WTC11 (cell line): Measurements from ENCODE around the gene RHOF. TPM values are rescaled to one million over a fixed set of nuclear protein-coding genes. Genes with fewer than 3 reads are reported as not detected.

Experiments
- ATAC-seq: fragments of 200-7000 bp; cut with Tn5 transposase; 2 replicates; pipeline ENCODE4 v1.10.0; 2021; ENCODE audit warnings: mild to moderate bottlenecking, moderate library complexity
- CTCF ChIA-PET: fragments of 300-600 bp; sonication (Branson Sonifier 250); formaldehyde crosslinking; loops from one replicate; lab custom pipeline; 2021; ENCODE audit warnings: antibody characterized with exemption; lab: Charles Lee
- POLR2A ChIA-PET: fragments of 350-600 bp; sonication (Branson Sonifier 250); formaldehyde crosslinking; loops from one replicate; lab custom pipeline; 2021; ENCODE audit warnings: antibody characterized with exemption; lab: Charles Lee
- DNase-seq: peaks from one replicate; pipeline ENCODE4 v3.0.0; 2021; ENCODE audit warnings: low spot score
- H3K27ac Mint-ChIP-seq: 2 replicates; pipeline ENCODE4 v1.8.0; 2021; ENCODE audit warnings: mixed read lengths
- H3K27me3 Mint-ChIP-seq: 2 replicates; pipeline ENCODE4 v1.8.0; 2021; ENCODE audit warnings: low read depth, mild to moderate bottlenecking, moderate library complexity, mixed read lengths
- H3K36me3 Mint-ChIP-seq: 2 replicates; pipeline ENCODE4 v1.8.0; 2021; ENCODE audit warnings: mixed read lengths
- H3K4me1 Mint-ChIP-seq: 2 replicates; pipeline ENCODE4 v1.8.0; 2022; ENCODE audit warnings: mixed read lengths
- H3K4me3 Mint-ChIP-seq: 2 replicates; pipeline ENCODE4 v1.8.0; 2021; ENCODE audit warnings: mild to moderate bottlenecking, moderate library complexity, mixed read lengths
- H3K9me3 Mint-ChIP-seq: 2 replicates; pipeline ENCODE4 v1.8.0; 2021; ENCODE audit warnings: mixed read lengths
- ATF2 ChIP-seq: sonication (generic); formaldehyde crosslinking; IDR thresholded peaks from 2 replicates; pipeline ENCODE4 v1.8.1; 2022; ENCODE audit warnings: low read depth, missing genetic modification reagents, borderline replicate concordance
- ATF6 ChIP-seq: sonication (generic); formaldehyde crosslinking; IDR thresholded peaks from 2 replicates; pipeline ENCODE4 v1.8.1; 2023; ENCODE audit warnings: mild to moderate bottlenecking, missing genetic modification reagents
- CDX4 ChIP-seq: fragments of 250-450 bp; sonication (Bioruptor Pico); IDR thresholded peaks from 2 replicates; pipeline ENCODE4 v1.9.0; 2021; ENCODE audit warnings: moderate library complexity, mild to moderate bottlenecking, inconsistent platforms, borderline replicate concordance
- IRF2 ChIP-seq: sonication (generic); formaldehyde crosslinking; IDR thresholded peaks from 2 replicates; pipeline ENCODE4 v1.8.0; 2022; ENCODE audit warnings: low read depth, missing genetic modification reagents, borderline replicate concordance
- MXD4 ChIP-seq: fragments of 250-450 bp; sonication (Bioruptor Pico); IDR thresholded peaks from 2 replicates; pipeline ENCODE4 v1.8.0; 2021; ENCODE audit warnings: mild to moderate bottlenecking, moderate library complexity, borderline replicate concordance
- NFATC4 ChIP-seq: fragments of 250-450 bp; sonication (Bioruptor Pico); IDR thresholded peaks from 2 replicates; pipeline ENCODE4 v1.9.0; 2021; ENCODE audit warnings: mild to moderate bottlenecking
- USF1 ChIP-seq: sonication (generic); formaldehyde crosslinking; IDR thresholded peaks from 2 replicates; pipeline ENCODE4 v1.8.0; 2022; ENCODE audit warnings: mild to moderate bottlenecking, missing genetic modification reagents
- ZBTB43 ChIP-seq: sonication (generic); formaldehyde crosslinking; IDR thresholded peaks from 2 replicates; pipeline ENCODE4 v1.8.1; 2023; ENCODE audit warnings: mild to moderate bottlenecking, missing genetic modification reagents
- ZNF121 ChIP-seq: sonication (generic); formaldehyde crosslinking; IDR thresholded peaks from 2 replicates; pipeline ENCODE4 v1.8.0; 2023; ENCODE audit warnings: missing genetic modification reagents
- ZNF263 ChIP-seq: sonication (generic); formaldehyde crosslinking; IDR thresholded peaks from 2 replicates; pipeline ENCODE4 v1.8.1; 2022; ENCODE audit warnings: low read depth, mild to moderate bottlenecking, moderate library complexity, missing genetic modification reagents
- total RNA-seq: library from RNA; stranded (reverse); gene quantifications from 3 replicates; pipeline ENCODE4 v1.2.3, GENCODE V29; 2021

RHOF gene
- total RNA-seq, 1 experiment from 2014 or later: 45.3 TPM

GRCh38 chr12:121817648-121818043 lies 24.2 kb upstream of the RHOF start:
- Mint-ChIP-seq H3K4me1 (peaks cover 12% of the 10 kb centered on the region), H3K36me3 (peaks cover 23% of the 10 kb centered on the region), H3K4me3 (no peak overlapping the region), H3K27me3 (no peaks in the 10 kb centered on the region), H3K9me3 (no peaks in the 10 kb centered on the region), H3K27ac (no peak overlapping the region)
- POLR2A ChIA-PET: no interaction called here
- CTCF ChIA-PET: interaction anchor here (1.1 to 1.9 kb wide), 2 partner anchors 12 to 23 kb away, joined by 3 to 4 read pairs; no protein-coding TSS in a partner anchor
- DNase-seq (no peak), ATAC-seq (no peak)
- TF ChIP-seq MXD4 (no peak), USF1 (CRISPR knock-in tag) (no peak), ATF6 (CRISPR knock-in tag) (no peak)

- Mint-ChIP-seq H3K27me3 (no peaks in the 10 kb centered on the region), H3K27ac (no peak overlapping the region), H3K4me3 (no peak overlapping the region), H3K4me1 (peaks cover 13% of the 10 kb centered on the region), H3K9me3 (no peaks in the 10 kb centered on the region), H3K36me3 (peaks cover 23% of the 10 kb centered on the region)
- ChIA-PET POLR2A (no interaction called here), CTCF (interaction anchor here (1.1 to 1.9 kb wide), 2 partner anchors 12 to 23 kb away, joined by 3 to 4 read pairs; no protein-coding TSS in a partner anchor)
- ATAC-seq (no peak), DNase-seq (no peak)
- TF ChIP-seq ATF2 (CRISPR knock-in tag) (no peak), NFATC4 (no peak), IRF2 (CRISPR knock-in tag) (no peak), ZBTB43 (no peak), CDX4 (CRISPR knock-in tag) (no peak)
Observed at GRCh38 chr12:121816925-121817647, 23.6 kb upstream of the RHOF start.

GRCh38 chr12:121815263-121815662 lies 21.8 kb upstream of the RHOF start:
- POLR2A ChIA-PET: interaction anchor here (1.2 kb wide), 1 partner anchor 13 kb away, joined by 3 read pairs; no protein-coding TSS in a partner anchor
- TF ChIP-seq ZNF121: peak; percentile 60; the same call in 1 of the 2 replicates
- no peak for TF ChIP-seq ZNF263 (CRISPR knock-in tag)
- TF ChIP-seq, all 79 proteins: peak for 1
- no peaks in the 10 kb centered on the region for H3K27me3 Mint-ChIP-seq
- CTCF ChIA-PET: interaction anchor here (0.9 to 2.0 kb wide), 2 partner anchors 12 to 20 kb away, joined by 3 to 4 read pairs; no protein-coding TSS in a partner anchor
- H3K4me1 Mint-ChIP-seq: peaks cover 23% of the 10 kb centered on the region
- no peak overlapping the region for H3K4me3 Mint-ChIP-seq
- ATAC-seq: no peak
- peaks cover 18% of the 10 kb centered on the region for H3K36me3 Mint-ChIP-seq
- no peak for DNase-seq
- no peaks in the 10 kb centered on the region for H3K9me3 Mint-ChIP-seq
- no peak overlapping the region for H3K27ac Mint-ChIP-seq
